Uterus (tissue), 2 donors: ENCODE measurements around the gene PLEKHA4.

Experiments used
- POLR2A ChIP-seq, 2 donors: fragments of 450-650 bp; IDR thresholded peaks; one replicate each; pipeline ENCODE4 v1.6.1; 2016; ENCODE audit warnings: antibody characterized with exemption in 2 of 2, mild to moderate bottlenecking in 1 of 2, moderate library complexity in 1 of 2
- TF ChIP-seq, protein P1 (sequence below), 4 experiments: fragments of 200-600 bp in 2 of 4; fragments of 450-650 bp in 2 of 4; sonication (generic) in 2 of 4; IDR thresholded peaks; one replicate each; pipeline ENCODE4 v1.5.1; 2016 to 2019; ENCODE audit warnings: antibody characterized with exemption in 4 of 4, mild to moderate bottlenecking in 2 of 4, moderate library complexity in 1 of 4

DNA sequence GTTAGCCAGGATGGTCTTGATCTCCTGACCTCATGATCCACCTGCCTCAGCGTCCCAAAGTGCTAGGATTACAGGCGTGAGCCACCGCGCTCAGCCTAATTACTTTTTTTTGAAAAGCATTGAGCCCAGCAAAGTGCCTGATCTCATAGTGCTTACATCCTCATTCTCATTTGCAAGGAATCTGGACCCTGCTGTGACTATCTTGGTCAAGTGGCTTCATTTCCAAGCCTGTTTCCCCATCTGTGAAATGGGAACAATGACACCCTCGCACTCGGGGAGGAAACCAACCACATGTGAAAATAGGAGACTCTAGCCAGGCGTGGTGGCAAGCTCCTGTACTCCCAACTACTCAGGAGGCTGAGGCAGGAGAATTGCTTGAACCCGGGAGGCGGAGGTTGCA lies 1.6 kb upstream of the PLEKHA4 start:
- TF ChIP-seq, protein P1, sequence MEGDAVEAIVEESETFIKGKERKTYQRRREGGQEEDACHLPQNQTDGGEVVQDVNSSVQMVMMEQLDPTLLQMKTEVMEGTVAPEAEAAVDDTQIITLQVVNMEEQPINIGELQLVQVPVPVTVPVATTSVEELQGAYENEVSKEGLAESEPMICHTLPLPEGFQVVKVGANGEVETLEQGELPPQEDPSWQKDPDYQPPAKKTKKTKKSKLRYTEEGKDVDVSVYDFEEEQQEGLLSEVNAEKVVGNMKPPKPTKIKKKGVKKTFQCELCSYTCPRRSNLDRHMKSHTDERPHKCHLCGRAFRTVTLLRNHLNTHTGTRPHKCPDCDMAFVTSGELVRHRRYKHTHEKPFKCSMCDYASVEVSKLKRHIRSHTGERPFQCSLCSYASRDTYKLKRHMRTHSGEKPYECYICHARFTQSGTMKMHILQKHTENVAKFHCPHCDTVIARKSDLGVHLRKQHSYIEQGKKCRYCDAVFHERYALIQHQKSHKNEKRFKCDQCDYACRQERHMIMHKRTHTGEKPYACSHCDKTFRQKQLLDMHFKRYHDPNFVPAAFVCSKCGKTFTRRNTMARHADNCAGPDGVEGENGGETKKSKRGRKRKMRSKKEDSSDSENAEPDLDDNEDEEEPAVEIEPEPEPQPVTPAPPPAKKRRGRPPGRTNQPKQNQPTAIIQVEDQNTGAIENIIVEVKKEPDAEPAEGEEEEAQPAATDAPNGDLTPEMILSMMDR (IDR thresholded peaks at IDR 0.05), result no peak
- TF ChIP-seq POLR2A (IDR thresholded peaks at IDR 0.05), result no peak
